GM18951 (cell line): Measurements from ENCODE around the gene BAG3.
"Not testable (repeated sequence)": the region's sequence is repeated elsewhere in the genome, so short reads cannot be mapped to it uniquely, and the experiment has no call there.

Source experiments
- POLR2A ChIP-seq: IDR thresholded peaks from 4 replicates; pipeline ENCODE4 v1.6.1; 2011; ENCODE audit warnings: mild to moderate bottlenecking; ENCODE audit not compliant: insufficient read length, insufficient read depth; ENCODE audit errors: extremely low read depth
- in situ Hi-C: fragments of 300-500 bp; cut with MboI; formaldehyde crosslinking; loops from one replicate; pipeline ENCODE4 v1.12.0; 2022; ENCODE audit warnings: low sequenced_read_pairs, mixed read lengths, inconsistent platforms; ENCODE audit not compliant: unreplicated experiment

The BAG3 gene

DNA sequence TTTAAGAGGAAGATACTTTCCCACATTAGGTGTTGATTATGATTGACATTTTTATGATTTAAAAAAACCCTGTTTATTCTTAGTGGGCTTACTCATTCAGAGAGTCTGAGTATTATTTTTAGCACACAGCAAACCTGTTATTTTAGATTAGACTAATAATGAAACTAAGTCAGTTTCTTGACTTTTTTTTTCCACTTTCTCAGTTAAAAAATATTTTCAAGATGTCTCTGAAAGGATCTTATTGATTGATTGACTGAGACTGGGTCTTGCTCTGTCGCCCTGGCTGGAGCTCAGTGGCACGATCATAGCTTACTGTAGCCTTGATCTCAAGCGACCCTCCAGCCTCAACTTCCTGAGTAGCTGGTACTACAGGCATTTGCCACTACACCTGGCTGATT, 54.3 kb downstream of the BAG3 start:
- TF ChIP-seq POLR2A = no peak
- in situ Hi-C loops = no loop called here

- in situ Hi-C loops = no loop called here
- TF ChIP-seq POLR2A = no peak
These were observed 55.5 kb downstream of the BAG3 start for GRCh38 chr10:119706521-119707278.

DNA sequence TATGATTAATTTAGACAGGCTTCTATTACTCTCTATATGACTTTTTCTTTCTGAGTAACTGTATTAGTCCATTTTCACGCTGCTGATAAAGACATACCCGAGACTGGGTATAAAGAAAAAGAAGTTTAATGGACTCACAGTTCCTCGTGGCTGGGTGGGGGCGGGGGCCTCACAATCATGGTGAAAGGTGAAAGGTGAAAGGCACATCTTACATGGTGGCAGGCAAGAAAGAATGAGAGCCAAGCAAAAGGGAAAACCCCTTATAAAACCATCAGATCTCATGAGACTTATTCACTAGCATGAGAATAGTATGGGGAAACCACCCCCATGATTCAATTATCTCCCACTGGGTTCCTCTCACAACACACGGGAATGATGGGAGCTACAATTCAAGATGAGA, 56.2 kb downstream of the BAG3 start:
- in situ Hi-C loops = not testable (repeated sequence)

DNA sequence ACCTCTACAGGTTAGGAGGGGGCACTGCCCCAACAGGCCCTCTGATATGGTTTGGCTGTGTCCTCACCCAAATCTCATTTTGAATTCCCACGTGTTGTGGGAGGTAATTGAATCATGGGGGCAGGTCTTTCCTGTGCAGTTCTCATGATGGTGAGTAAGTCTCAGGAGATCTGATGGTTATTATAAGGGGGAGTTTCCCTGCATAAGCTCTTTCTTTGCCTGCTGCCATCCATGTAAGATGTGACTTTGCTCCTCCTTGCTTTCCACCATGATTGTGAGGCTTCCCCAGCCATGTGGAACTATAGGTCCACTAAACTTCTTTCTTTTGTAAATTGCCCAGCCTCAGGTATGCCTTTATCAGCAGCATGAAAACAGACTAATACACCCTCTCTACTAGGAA, 59.8 kb downstream of the BAG3 start:
- in situ Hi-C loops = not testable (repeated sequence)

DNA sequence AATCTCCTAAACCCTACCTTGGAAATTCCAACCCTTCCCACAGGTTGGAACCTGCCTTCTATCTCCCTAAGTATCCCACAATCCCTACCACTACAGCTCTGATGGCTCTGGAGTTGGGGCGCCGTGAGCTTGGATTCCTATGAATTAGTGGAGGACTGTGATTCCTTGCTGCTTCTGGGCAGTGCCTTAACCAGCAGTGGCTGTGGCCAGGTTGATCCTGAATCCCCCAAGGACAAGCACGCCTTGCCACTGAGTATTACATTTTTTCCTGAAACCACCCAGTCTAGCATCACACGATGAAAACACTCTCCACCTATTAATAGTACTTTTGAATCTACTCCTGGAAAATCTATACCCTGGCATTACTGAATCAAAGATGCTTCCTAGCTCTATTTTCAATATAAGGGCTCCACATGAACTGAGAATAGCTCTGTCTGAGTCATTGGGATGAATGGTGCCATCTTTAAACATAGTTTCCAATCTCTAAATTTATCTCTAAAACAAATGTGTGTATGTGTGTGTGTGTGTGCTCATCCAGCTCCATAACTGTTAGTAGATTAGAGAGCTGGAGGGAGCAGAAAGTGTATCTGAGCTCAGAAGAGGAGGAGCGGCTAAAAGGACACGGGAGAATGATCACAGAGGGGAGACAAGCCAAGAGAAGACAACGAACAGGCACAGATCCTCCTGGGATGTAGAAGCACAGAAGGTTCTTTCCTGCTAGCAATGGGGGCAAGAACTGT, 62.7 kb downstream of the BAG3 start:
- TF ChIP-seq POLR2A = no peak
- in situ Hi-C loops = no loop called here

GRCh38 chr10:119714484-119714816, 63.3 kb downstream of the BAG3 start:
- in situ Hi-C loops = no loop called here

DNA sequence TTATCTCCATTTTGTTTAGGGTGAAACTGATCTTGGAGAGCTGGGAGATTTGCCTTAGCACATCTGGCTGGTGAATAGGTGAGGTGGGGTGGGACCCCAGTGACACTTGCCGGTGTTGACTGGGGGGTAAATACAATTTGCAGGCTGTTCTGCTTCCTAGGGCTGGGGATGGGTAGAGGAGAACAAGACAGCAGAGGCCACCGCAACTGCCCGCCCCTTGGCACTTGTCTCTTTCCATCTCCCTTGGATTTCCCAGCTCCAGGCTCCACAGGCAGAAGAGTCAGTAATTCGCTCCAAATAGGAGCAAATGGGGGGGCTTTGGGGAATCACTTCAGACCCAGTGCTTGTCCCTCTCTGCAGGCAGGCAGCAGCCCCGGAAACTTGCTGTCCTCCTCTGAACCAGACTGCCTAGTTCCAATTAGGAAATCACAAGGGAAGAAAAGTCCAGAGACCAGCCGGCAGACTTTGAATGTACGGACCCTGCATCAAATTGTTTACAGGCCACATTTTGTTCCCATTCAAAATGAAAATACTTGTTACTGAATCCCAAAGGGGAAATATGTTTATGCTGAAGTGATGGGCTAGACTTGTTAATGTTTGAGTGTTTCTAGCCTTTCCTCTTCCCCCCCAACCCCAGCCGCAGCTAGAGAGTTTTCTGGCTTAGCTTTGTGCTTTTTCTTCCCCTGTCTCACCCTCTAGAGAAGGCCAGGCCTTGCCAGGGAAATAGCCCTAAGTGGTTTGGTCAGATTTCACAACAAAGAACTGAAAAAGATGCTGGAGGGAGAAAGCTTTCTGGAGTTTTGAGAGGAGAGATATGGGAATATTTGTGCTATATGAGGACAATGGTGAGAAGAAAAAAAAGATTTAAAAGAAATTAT, 64.7 kb downstream of the BAG3 start:
- TF ChIP-seq POLR2A = no peak

More at GRCh38 chr10:119714484-119714816, 63.3 kb downstream of the BAG3 start:
- TF ChIP-seq POLR2A = no peak

DNA sequence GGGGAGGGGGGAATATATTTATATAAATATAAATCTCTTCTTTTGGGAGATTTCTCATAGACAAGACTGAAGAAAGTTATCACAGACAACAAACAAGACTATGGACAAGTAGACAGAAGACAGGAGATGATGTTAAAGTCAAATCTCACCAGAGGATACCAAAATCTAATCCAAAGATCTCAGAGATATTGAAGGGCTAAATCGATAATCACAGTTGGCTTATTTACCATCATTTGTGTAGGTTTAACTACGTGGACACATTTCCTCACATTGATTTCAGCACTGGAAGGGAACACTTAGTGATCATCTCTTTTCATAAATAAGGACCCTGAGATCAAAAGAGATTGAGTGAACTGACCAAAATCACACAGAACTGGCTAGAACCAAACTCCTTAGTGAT, 72.0 kb downstream of the BAG3 start:
- in situ Hi-C loops = no loop called here
- no peak for TF ChIP-seq POLR2A

More for the DNA sequence above, 64.7 kb downstream of the BAG3 start:
- in situ Hi-C loops = no loop called here

DNA sequence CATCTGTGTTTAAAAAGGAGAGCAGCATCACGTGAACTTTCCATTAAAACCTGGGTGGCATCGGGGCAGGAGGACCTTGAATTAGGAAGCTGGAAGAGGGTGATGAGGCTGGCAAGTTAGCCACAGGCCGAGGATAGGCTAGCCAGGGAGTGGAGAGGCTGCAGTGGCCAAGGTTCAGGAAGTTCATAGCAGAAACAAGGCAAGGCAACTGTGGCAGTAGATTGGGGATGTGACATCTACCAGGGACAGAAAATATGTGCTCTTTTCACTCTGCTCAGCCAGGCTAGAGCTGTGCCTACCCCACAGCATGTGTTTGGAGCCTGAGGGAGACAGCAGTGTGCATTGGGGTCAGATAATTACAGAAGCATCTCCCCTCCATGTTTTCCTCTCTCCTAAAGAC, 72.4 kb downstream of the BAG3 start:
- in situ Hi-C loops = no loop called here
- no peak for TF ChIP-seq POLR2A

- TF ChIP-seq POLR2A = no peak
- in situ Hi-C loops = no loop called here
These were observed 73.7 kb downstream of the BAG3 start for GRCh38 chr10:119724593-119725516.

GRCh38 chr10:119725517-119725827, 74.3 kb downstream of the BAG3 start:
- peak; percentile 58 for TF ChIP-seq POLR2A
- in situ Hi-C loops = no loop called here

- peak; percentile 15 for TF ChIP-seq POLR2A
- in situ Hi-C loops = no loop called here
These were observed 74.9 kb downstream of the BAG3 start, which contains the start of gene INPP5F for GRCh38 chr10:119725828-119726675. Gene INPP5F, plus strand, starts transcription at chr10:119726050. Its CDS starts 213 bp downstream, at chr10:119726263.
